Hematopoietic multipotent progenitor cell treated with erythropoietin and hydrocortisone succinate and interleukin-3 and kit ligand, for 17 days (in vitro differentiated cells): ENCODE results near the gene POFUT2.

Experiments used
- DNase-seq: peaks from one replicate; pipeline ENCODE4 v3.0.0-alpha.2; 2015; ENCODE audit warnings: low spot score

Gene POFUT2

GRCh38 chr21:45262041-45262581, 25.6 kb downstream of the POFUT2 start:
- DNase-seq = no peak

- DNase-seq = no peak
Measured at GRCh38 chr21:45261093-45261492, 26.6 kb downstream of the POFUT2 start.

- no peak for DNase-seq
Measured at GRCh38 chr21:45260191-45260825, 27.4 kb downstream of the POFUT2 start.

GRCh38 chr21:45259206-45259840, 28.4 kb downstream of the POFUT2 start:
- DNase-seq = no peak

GRCh38 chr21:45258466-45258865, 29.2 kb downstream of the POFUT2 start:
- DNase-seq = no peak

- DNase-seq = no peak
Measured at GRCh38 chr21:45257673-45258341, 29.9 kb downstream of the POFUT2 start.

GRCh38 chr21:45256912-45257672, 30.6 kb downstream of the POFUT2 start:
- no peak for DNase-seq

GRCh38 chr21:45256021-45256911, 31.4 kb downstream of the POFUT2 start:
- no peak for DNase-seq

GRCh38 chr21:45255381-45256020, 32.2 kb downstream of the POFUT2 start:
- no peak for DNase-seq

- no peak for DNase-seq
Measured at GRCh38 chr21:45254460-45254930, 33.2 kb downstream of the POFUT2 start.

GRCh38 chr21:45253633-45254459, 33.8 kb downstream of the POFUT2 start:
- DNase-seq = no peak

GRCh38 chr21:45253180-45253579, 34.5 kb downstream of the POFUT2 start:
- no peak for DNase-seq

GRCh38 chr21:45252448-45252925, 35.2 kb downstream of the POFUT2 start:
- no peak for DNase-seq

GRCh38 chr21:45251635-45252447, 35.9 kb downstream of the POFUT2 start:
- DNase-seq = no peak

GRCh38 chr21:45250914-45251634, 36.6 kb downstream of the POFUT2 start:
- no peak for DNase-seq

GRCh38 chr21:45250272-45250671, 37.4 kb downstream of the POFUT2 start:
- no peak for DNase-seq

GRCh38 chr21:45249626-45250025, 38.1 kb downstream of the POFUT2 start:
- no peak for DNase-seq

- DNase-seq = no peak
Measured at GRCh38 chr21:45248893-45249381, 38.8 kb downstream of the POFUT2 start.
